ENCODE measurements around the gene NRXN3. TPM values are rescaled to one million over a fixed set of nuclear protein-coding genes. Genes with fewer than 3 reads are reported as not detected.

NRXN3 gene
- total RNA-seq, 2 experiments from 2014 or later = not detected

DNA sequence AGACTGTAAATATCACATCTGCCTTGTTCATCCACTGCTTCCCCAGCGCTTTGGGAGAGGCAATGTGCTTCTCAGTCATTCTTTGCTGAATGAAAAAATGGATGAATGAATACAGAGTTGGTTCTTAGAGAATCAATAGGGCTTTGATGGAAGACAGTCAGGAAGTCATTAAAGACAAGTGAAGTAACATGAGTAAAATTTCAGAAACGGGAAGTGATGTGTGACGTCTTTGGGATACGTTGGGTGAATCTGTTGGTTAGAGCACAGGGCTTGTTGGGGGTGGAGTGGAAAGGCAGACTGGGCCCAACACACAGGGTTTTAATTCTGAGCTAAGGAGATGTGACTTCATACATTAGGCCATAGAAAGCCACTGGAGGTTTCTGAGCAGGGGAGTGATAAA, 39.0 kb upstream of the NRXN3 start:
- ChIA-PET POLR2A (no interaction called here), CTCF (ENCODE audit: unreplicated experiment) (no interaction called here)
- Histone ChIP-seq H4K20me1 (ENCODE audit: insufficient read depth, low read length) (no peaks in the 10 kb centered on the region), H3K79me2 (ENCODE audit: insufficient read depth, low read depth, low read length) (no peaks in the 10 kb centered on the region), H3K9me2 (ENCODE audit: insufficient read depth, low read length) (no peaks in the 10 kb centered on the region), H3K4me3 (ENCODE audit: low read depth, low read length, poor library complexity, severe bottlenecking) (no peak overlapping the region), H3K36me3 (ENCODE audit: insufficient read depth, low read length) (no peaks in the 10 kb centered on the region), H3K27ac (ENCODE audit: low read depth, low read length, poor library complexity, severe bottlenecking) (no peak overlapping the region), H3K4me2 (ENCODE audit: low read length) (no peak overlapping the region), H3K4me1 (ENCODE audit: insufficient read depth, low read length, poor library complexity, severe bottlenecking) (no peaks in the 10 kb centered on the region), H2AFZ (ENCODE audit: low read length) (no peak overlapping the region), H3K9me3 (ENCODE audit: low read length) (no peaks in the 10 kb centered on the region)
- no peak for DNase-seq (ENCODE audit: low spot score)
- BruUV-seq (replicated peaks) = no TSS peak
- no peak for TF ChIP-seq EZH2phosphoT487 (IDR thresholded peaks at IDR 0.05; ENCODE audit: borderline replicate concordance, low read depth, low read length)
- TF ChIP-seq, protein P1, sequence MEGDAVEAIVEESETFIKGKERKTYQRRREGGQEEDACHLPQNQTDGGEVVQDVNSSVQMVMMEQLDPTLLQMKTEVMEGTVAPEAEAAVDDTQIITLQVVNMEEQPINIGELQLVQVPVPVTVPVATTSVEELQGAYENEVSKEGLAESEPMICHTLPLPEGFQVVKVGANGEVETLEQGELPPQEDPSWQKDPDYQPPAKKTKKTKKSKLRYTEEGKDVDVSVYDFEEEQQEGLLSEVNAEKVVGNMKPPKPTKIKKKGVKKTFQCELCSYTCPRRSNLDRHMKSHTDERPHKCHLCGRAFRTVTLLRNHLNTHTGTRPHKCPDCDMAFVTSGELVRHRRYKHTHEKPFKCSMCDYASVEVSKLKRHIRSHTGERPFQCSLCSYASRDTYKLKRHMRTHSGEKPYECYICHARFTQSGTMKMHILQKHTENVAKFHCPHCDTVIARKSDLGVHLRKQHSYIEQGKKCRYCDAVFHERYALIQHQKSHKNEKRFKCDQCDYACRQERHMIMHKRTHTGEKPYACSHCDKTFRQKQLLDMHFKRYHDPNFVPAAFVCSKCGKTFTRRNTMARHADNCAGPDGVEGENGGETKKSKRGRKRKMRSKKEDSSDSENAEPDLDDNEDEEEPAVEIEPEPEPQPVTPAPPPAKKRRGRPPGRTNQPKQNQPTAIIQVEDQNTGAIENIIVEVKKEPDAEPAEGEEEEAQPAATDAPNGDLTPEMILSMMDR (conservative IDR thresholded peaks at IDR 0.05; ENCODE audit: low read length) = no peak
- intact Hi-C loops (cut with micrococcal nuclease; ENCODE audit: unreplicated experiment) = no loop called here

DNA sequence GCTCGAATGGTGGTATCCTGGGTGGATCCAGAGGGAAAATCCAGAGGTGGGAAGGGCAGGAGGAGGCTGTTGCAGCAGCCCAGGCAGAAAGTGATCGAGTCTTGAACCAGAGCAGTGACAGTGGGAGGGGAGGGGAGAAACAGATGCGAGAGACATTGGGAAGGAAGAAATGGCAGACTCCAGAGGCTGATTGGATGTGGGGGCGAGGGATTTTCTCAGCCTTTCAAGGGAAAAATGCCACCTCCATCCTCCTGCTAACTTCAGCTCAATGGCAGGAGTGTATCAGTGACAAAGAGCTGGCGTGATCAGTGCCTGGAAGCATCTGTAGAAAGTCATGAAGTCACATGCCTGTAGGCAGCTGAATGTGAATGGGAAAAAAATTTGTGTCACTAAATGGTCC, 38.6 kb upstream of the NRXN3 start:
- H3K27ac ChIP-seq (ENCODE audit: low read depth, low read length, poor library complexity, severe bottlenecking) = no peak overlapping the region
- ChIA-PET POLR2A (no interaction called here), CTCF (ENCODE audit: unreplicated experiment) (no interaction called here)
- no peaks in the 10 kb centered on the region for H3K4me1 ChIP-seq (ENCODE audit: insufficient read depth, low read length, poor library complexity, severe bottlenecking)
- DNase-seq (ENCODE audit: low spot score) = no peak
- no peaks in the 10 kb centered on the region for H4K20me1 ChIP-seq (ENCODE audit: insufficient read depth, low read length)
- no peak overlapping the region for H3K4me2 ChIP-seq (ENCODE audit: low read length)
- TF ChIP-seq EZH2phosphoT487 (IDR thresholded peaks at IDR 0.05; ENCODE audit: borderline replicate concordance, low read depth, low read length) = no peak
- TF ChIP-seq, protein P1 (conservative IDR thresholded peaks at IDR 0.05; ENCODE audit: low read length) = no peak
- no peaks in the 10 kb centered on the region for H3K9me2 ChIP-seq (ENCODE audit: insufficient read depth, low read length)
- H3K9me3 ChIP-seq (ENCODE audit: low read length) = no peaks in the 10 kb centered on the region
- no peak overlapping the region for H2AFZ ChIP-seq (ENCODE audit: low read length)
- no TSS peak for BruUV-seq (replicated peaks)
- no peaks in the 10 kb centered on the region for H3K79me2 ChIP-seq (ENCODE audit: insufficient read depth, low read depth, low read length)
- H3K4me3 ChIP-seq (ENCODE audit: low read depth, low read length, poor library complexity, severe bottlenecking) = no peak overlapping the region
- H3K36me3 ChIP-seq (ENCODE audit: insufficient read depth, low read length) = no peaks in the 10 kb centered on the region
- intact Hi-C loops (cut with micrococcal nuclease; ENCODE audit: unreplicated experiment) = no loop called here

- Histone ChIP-seq H3K79me2 (ENCODE audit: insufficient read depth, low read depth, low read length) (no peaks in the 10 kb centered on the region), H3K36me3 (ENCODE audit: insufficient read depth, low read length) (no peaks in the 10 kb centered on the region), H3K4me3 (ENCODE audit: low read depth, low read length, poor library complexity, severe bottlenecking) (no peak overlapping the region), H3K4me2 (ENCODE audit: low read length) (no peak overlapping the region), H3K27ac (ENCODE audit: low read depth, low read length, poor library complexity, severe bottlenecking) (no peak overlapping the region), H4K20me1 (ENCODE audit: insufficient read depth, low read length) (no peaks in the 10 kb centered on the region), H2AFZ (ENCODE audit: low read length) (no peak overlapping the region), H3K9me3 (ENCODE audit: low read length) (no peaks in the 10 kb centered on the region), H3K4me1 (ENCODE audit: insufficient read depth, low read length, poor library complexity, severe bottlenecking) (no peaks in the 10 kb centered on the region), H3K9me2 (ENCODE audit: insufficient read depth, low read length) (no peaks in the 10 kb centered on the region)
- ChIA-PET POLR2A (interaction anchor here (0.5 to 1.0 kb wide), 3 partner anchors 25 to 444 kb away, joined by 3 to 4 read pairs (median 3); no protein-coding TSS in a partner anchor), CTCF (ENCODE audit: unreplicated experiment) (no interaction called here)
- BruUV-seq (replicated peaks) = no TSS peak
- intact Hi-C loops (cut with micrococcal nuclease; ENCODE audit: unreplicated experiment) = no loop called here
- TF ChIP-seq, protein P1 (conservative IDR thresholded peaks at IDR 0.05; ENCODE audit: low read length) = no peak
- no peak for TF ChIP-seq EZH2phosphoT487 (IDR thresholded peaks at IDR 0.05; ENCODE audit: borderline replicate concordance, low read depth, low read length)
- DNase-seq (ENCODE audit: low spot score) = no peak
These were observed 34.7 kb upstream of the NRXN3 start for GRCh38 chr14:78135450-78135891.
